Activated CD8-positive, alpha-beta memory T cell treated with anti-CD3 and anti-CD28 coated beads, Interleukin-2, amount 50 U/mL, for 24 hours (primary cell): Measurements from ENCODE around the gene MS4A6E.
"Not testable (repeated sequence)": the region's sequence is repeated elsewhere in the genome, so short reads cannot be mapped to it uniquely, and the experiment has no call there.

ENCODE experiments used
- DNase-seq: peaks from one replicate; pipeline ENCODE4 v3.0.0-alpha.2; 2020; ENCODE audit errors: extremely low read depth

The MS4A6E gene

GRCh38 chr11:60326955-60327354 lies at the start of gene MS4A6E:
MS4A6E (plus strand) TSS chr11:60327255; CDS start chr11:60334896, 7,641 bp downstream.
- DNase-seq: no peak

- DNase-seq: no peak
Measured at GRCh38 chr11:60280412-60280811, 46.6 kb upstream of the MS4A6E start, which contains the start of gene MS4A4A. MS4A4A (plus strand) TSS chr11:60280666; CDS start chr11:60280676, 10 bp downstream.

- no peak for DNase-seq
Measured at GRCh38 chr11:60281485-60281884, 45.6 kb upstream of the MS4A6E start.

- no peak for DNase-seq
Measured at GRCh38 chr11:60282286-60282685, 44.8 kb upstream of the MS4A6E start.

- DNase-seq: not testable (repeated sequence)
Measured at GRCh38 chr11:60285411-60286126, 41.5 kb upstream of the MS4A6E start.

- no peak for DNase-seq
Measured at GRCh38 chr11:60288531-60288930, 38.5 kb upstream of the MS4A6E start.

- no peak for DNase-seq
Measured at GRCh38 chr11:60292145-60292544, 34.9 kb upstream of the MS4A6E start.

- DNase-seq: no peak
Measured at GRCh38 chr11:60301178-60301577, 25.9 kb upstream of the MS4A6E start.

- not testable (repeated sequence) for DNase-seq
Measured at GRCh38 chr11:60301884-60302283, 25.2 kb upstream of the MS4A6E start.

- DNase-seq: no peak
Measured at GRCh38 chr11:60303661-60304060, 23.4 kb upstream of the MS4A6E start.

- DNase-seq: no peak
Measured at GRCh38 chr11:60305906-60306619, 21.0 kb upstream of the MS4A6E start.

GRCh38 chr11:60307507-60308195 lies 19.4 kb upstream of the MS4A6E start:
- DNase-seq: no peak

GRCh38 chr11:60310407-60310998 lies 16.6 kb upstream of the MS4A6E start:
- no peak for DNase-seq

GRCh38 chr11:60314635-60315321 lies 12.3 kb upstream of the MS4A6E start:
- DNase-seq: no peak

GRCh38 chr11:60315871-60316270 lies 11.2 kb upstream of the MS4A6E start:
- DNase-seq: no peak

GRCh38 chr11:60316317-60316716 lies 10.7 kb upstream of the MS4A6E start:
- DNase-seq: no peak

GRCh38 chr11:60318726-60319125 lies 8.3 kb upstream of the MS4A6E start:
- no peak for DNase-seq

GRCh38 chr11:60321051-60321450 lies 6.0 kb upstream of the MS4A6E start:
- no peak for DNase-seq

GRCh38 chr11:60328460-60328859 lies 1.4 kb downstream of the MS4A6E start:
- DNase-seq: no peak

GRCh38 chr11:60332846-60333245 lies 5.8 kb downstream of the MS4A6E start:
- DNase-seq: no peak

- peak; percentile 31 for DNase-seq
Measured at GRCh38 chr11:60334005-60334620, 7.1 kb downstream of the MS4A6E start.
